ENCODE measurements around the gene ATP6V0A1.
A peak's percentile ranks its signal among the peaks of the same experiment; 100 is the strongest.

Gene ATP6V0A1

DNA sequence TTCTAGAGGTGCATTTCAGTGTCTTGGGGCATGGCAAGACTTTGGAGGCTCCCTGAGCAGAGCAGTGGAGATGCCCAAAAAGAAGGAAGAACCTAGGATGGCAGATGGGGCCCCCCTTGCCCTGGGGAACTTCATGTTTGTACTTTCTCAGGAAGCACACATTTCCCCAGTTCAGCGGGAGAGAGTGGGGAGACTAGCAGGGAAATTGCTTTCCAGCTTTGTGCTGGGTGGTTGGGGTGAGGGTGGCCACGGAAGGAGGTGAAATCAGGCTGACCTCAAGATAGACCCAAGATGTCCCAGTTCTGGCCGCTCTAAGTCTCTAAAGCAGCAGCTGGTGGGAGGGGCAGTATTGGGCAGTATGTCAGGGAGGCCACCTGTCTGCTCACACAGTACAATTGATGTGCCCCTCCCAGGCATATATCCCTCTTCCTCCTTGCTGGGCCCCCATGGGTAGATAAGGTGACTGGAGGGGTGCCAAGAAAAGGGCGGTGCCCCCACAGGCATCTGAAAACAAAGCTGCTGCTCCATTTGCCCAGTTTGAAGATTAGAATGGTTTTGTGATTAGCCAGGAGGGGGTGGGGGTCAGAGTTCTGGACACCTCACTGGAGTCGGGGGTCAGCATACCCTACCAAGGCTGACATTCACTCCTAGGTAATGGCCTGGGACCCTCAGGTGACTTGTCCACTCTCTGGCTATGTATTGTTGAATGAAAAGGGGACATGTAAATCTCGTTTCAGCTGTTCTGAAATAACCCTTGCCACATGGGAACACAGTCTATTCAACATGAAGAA is 60.3 kb downstream of the ATP6V0A1 start:
- no peak for DNase-seq (ENCODE audit: low read depth in 1 of 2, low spot score in 1 of 2)

DNA sequence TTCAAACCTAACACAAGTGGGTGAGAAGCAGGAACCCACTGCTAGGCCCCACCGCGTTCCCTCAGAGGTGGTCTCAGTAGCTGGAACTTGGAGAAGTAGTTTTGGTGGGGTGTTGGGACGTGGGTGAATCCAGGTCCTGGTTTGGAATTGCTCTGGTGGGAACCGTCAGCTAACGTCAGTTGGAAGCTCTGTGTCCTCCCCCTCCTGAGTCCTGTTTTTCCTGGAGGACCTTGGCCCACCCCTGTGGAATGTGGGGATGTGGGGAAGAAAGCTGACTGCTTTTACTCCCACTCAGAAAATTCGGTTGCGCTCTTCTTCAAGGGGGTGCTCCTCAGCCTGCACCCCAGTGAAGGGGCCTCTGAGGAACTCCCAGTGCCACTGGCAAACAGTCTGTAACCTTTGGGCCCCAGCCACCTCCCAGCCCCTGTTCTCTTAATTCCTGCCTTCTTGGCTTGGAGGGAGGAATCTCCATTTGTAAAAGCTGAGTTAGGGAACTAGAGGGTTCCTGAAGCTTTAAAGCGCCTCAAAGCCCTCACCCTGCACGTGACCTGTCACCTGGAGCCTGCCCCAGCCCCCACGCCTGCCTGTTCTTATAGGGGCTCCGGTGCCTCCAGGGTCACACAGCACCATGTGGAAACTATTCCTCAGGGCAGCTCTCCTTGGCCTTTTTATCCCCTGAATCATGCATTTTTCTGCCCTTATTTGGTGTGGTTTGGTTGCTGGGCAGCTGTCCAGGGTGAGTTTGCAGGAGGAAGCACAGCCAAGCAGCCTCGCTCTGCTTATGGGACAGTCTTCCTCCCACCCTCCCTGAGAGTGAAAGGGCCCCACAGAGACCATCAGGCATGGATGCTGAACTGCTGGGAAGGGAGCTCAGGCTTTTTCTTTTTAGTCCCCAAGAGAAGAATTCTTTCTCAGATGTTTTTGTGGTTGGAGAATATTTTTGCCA is 61.1 kb downstream of the ATP6V0A1 start:
- DNase-seq (ENCODE audit: low read depth in 1 of 2, low spot score in 1 of 2): no peak

DNA sequence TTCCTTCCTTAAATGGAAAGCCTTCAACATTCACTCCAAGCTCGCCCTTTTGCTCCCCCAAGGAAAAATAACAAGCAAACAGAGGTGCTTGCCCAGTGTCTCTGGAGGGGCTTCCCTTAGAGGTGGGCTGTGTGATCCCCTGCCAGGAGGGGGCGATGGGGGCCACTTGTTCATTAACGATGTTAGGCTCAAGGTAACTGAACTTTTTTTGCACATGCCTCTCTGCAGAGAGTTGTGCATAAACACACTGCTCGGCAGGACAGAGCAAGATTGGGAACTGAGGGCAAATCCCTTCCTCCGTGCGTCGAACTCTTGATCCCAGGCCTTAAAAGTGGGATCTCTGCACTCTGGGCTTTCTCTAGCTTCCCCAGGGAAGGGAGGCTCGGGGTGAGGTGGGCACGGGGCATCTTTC is 61.9 kb downstream of the ATP6V0A1 start:
- no peak for DNase-seq (ENCODE audit: low read depth in 1 of 2, low spot score in 1 of 2)

DNA sequence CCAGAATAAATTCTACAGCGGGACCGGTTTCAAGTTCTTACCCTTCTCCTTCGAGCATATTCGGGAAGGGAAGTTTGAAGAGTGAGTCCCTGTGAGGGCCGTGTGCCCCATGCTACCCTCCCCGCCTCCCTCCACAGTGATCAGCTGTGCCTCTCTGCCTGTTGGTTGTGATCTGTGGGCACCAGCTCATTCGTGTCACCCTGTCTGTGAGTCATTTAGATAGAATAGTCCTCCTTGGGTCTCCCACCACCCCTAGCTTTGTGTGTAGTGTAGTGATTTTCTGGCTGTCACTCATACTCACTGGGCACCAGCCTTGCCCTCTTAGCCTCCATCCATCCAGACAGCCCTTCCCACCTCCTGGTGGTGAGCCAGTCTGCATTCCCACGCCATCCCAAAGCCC is 62.4 kb downstream of the ATP6V0A1 start:
- no peak for DNase-seq (ENCODE audit: low read depth in 1 of 2, low spot score in 1 of 2)

DNA sequence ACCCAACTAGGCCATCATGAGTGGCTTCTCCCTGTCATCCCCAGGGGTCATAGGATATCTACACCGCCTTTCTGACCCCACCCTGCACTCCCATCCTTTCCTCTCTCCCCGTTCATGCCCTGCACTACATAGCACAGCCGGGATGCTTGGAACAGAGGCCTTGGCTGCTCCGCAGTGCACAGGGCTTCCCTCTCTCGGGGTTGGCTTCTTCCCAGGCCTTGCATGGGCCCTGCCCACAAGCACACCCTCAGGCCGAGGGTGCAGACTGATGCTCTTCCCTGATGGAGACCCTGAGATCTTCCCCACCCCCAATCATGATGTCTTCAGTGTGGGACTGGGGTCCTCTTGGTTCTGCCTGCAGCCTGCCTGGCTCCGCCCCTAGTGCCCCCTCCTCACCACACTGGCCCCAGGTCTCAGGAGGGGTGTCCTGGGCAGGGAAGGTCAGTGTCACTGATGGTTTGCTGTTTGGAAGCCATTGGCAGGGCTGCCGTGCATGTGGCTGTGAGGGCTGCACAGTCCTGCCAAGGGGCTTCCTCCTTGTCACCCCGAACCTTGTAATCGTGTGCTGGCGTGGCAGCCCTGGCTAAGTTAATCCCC is 63.1 kb downstream of the ATP6V0A1 start:
- no peak for DNase-seq (ENCODE audit: low read depth in 1 of 2, low spot score in 1 of 2)

DNA sequence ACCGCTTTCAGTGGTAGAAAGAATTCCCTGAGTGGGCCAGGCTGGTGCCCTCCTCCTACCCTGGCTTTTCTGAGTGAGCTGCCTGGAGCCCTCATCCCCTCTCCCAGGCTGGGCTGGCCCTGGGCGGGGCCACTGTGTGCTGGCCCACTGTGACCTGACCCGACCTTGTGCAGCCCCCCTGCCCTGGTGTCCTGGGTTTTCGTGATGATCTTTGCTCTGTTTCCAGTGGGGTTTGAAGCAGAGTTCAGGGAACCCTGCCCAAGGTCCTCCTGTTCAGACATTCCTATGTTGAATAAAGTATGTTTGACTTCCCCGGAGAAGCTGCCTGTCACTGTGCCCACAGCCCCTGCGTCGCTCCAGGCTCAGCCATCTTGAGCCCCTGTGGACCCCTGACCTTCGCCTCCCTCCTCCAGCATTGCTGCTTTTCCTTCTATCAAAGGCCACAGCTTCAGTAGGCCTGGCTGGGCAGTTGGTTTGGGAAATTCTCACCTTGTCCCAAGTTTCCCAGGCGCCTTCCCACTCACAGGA is 63.6 kb downstream of the ATP6V0A1 start:
- no peak for DNase-seq (ENCODE audit: low read depth in 1 of 2, low spot score in 1 of 2)

DNA sequence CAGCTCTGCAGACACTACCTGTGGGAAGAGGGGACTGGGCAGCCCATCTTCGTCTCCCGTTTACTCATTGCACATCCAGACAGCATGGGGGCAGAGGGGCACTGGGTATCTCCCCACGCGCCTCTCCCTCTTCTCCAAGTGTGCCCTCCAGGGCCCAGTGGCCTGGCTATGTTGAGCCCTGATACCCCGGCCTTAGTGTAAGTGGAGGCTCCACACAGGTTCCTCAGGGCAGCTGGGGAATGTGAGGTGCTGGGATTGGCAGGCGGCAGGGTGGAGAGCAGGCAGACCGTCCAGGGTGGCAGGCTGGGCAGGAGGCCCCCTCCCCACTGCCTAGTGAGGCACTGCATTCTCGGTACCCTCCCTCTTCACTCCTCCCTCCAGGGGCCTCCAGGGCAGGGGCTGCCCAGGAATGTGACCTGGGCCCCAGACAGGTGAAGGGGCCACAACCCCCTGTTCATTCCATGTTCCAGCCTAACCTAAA is 64.2 kb downstream of the ATP6V0A1 start:
- no peak for DNase-seq (ENCODE audit: low read depth in 1 of 2, low spot score in 1 of 2)

DNA sequence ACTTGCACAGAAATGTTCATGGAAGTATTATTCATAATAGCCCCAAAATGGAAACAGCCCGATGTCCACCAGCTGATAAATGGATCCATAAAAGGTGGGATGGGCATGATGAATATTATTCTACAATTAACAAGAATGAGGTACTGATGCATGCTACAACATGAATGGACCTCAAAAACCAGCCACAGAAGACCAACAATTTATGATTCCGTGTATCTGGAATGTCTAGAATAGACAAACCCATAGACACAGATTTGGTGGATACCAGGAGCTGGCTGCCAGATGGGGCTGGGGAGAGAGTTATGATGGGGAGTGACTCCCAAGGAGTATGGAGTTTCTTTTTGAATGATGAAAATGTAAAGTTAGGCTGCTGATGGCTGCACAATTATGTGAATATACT is 66.5 kb downstream of the ATP6V0A1 start:
- DNase-seq (ENCODE audit: low read depth in 1 of 2, low spot score in 1 of 2): no peak

DNA sequence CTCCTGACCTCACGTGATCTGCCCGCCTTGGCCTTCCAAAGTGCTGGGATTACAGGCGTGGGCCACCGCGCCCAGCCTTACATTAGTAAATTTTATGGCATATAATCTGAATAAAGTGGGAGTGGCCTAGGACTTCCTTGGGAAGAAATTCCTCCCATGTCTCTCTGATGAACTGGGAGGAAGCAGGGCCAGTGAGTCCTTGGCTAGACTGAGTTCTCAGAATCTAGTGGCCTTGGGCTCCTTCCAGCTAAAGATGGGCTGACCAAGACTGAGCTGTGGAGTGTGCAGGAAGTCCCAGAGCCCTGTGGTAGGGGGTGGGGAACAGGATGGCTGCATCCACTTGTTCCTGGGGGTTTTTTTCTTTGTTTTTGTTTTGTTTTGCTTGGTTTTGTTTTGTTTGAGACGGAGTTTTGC is 67.4 kb downstream of the ATP6V0A1 start:
- no peak for DNase-seq (ENCODE audit: low read depth in 1 of 2, low spot score in 1 of 2)

DNA sequence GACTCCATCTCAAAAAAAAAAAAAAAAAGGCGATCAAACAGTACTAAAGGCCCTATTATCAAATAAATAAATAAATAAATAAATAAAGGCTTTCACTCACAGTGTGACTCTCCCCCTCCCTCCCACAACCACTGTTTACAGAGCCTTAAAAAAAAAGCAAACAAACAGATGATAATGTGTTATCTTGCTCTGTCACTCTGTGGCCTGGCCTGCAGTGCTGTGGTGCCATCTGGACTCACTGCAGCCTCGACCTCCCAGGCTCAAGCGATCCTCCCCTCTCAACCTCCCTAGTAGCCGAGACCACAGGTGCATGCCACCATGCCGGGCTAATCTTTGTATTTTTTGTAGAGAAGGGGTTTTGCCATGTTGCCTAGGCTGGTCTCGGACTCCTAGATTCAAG is 69.3 kb downstream of the ATP6V0A1 start:
- DNase-seq (ENCODE audit: low read depth in 1 of 2, low spot score in 1 of 2): no peak

DNA sequence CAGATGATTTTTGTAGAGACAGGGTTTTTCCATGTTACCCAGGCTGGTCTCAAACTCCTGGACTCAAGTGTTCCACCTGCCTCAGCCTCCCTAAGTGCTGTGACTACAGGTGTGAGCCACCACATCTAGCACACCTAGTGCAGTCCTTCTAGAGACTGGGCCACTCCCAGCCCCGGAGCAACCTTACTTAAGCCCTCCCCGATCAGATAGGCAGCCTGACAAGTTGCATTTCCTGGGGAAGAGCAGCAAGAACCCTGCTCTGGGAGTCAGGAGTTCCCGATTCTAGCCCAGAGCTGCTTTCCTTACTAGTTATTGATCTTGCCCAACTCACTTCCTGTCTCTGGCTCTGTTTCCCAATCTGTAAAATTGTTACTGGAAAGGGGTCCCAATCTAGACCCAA is 70.4 kb downstream of the ATP6V0A1 start:
- DNase-seq (ENCODE audit: low read depth in 1 of 2, low spot score in 1 of 2): no peak

DNA sequence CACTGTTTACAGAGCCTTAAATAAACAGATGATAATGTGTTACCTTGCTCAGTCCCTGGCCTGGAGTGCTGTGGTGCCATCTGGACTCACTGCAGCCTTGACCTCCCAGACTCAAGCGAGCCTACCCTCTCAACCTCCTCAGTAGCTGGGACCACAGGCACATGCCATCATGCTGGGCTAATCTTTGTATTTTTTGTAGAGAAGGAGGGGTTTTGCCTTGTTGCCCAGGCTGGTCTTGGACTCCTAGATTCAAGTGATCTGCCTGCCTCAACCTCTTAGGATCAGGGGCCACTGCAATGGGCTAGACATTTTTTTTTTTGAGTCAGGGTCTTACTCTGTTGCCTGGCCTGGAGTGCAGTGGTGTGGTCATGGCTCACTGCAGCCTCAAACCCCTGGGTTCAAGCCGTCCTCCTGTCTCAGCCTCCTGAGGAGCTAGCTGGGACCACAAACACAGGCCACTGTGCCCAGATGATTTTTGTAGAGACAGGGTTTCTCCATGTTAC is 72.3 kb downstream of the ATP6V0A1 start:
- DNase-seq (ENCODE audit: low read depth in 1 of 2, low spot score in 1 of 2): no peak

DNA sequence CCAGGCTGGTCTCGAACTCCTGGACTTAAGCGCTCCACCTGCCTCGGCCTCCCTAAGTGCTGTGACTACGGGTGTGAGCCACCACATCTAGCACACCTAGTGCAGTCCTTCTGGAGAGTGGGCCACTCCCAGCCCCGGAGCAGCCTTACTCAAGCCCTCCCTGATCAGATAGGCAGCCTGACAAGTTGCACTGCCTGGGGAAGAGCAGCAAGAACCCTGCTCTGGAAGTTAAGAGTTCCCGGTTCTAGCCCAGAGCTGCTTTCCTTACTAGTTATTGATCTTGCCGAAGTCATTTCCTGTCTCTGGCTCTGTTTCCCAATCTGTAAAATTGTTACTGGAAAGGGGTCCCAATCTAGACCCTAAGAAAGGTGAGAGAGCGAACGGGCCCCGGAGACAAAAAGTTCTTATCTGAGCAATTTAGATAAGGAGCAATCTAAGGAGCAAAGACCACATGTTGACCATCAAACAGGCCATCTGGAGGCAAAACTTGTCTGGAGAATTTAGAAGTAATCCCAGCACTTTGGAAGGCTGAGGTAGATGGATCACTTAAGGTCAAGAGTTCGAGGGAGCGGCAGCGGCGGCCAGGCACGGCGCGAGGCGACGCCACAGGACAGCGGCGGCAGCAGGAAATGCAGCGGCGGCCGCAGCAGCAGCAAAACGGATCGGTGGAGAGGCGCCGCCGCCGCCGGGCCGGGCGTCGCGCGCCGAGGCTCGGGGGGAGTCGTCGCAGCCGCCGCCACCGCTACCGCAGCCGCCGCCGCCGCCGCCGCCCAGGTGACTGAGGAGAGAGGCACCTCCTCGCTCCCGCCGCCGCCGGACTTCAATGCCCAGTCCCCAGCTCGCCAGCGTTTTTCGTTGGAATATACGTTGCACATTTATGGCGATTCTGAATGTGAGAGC is 73.0 kb downstream of the ATP6V0A1 start:
- no peak for DNase-seq (ENCODE audit: low read depth in 1 of 2, low spot score in 1 of 2)

DNA sequence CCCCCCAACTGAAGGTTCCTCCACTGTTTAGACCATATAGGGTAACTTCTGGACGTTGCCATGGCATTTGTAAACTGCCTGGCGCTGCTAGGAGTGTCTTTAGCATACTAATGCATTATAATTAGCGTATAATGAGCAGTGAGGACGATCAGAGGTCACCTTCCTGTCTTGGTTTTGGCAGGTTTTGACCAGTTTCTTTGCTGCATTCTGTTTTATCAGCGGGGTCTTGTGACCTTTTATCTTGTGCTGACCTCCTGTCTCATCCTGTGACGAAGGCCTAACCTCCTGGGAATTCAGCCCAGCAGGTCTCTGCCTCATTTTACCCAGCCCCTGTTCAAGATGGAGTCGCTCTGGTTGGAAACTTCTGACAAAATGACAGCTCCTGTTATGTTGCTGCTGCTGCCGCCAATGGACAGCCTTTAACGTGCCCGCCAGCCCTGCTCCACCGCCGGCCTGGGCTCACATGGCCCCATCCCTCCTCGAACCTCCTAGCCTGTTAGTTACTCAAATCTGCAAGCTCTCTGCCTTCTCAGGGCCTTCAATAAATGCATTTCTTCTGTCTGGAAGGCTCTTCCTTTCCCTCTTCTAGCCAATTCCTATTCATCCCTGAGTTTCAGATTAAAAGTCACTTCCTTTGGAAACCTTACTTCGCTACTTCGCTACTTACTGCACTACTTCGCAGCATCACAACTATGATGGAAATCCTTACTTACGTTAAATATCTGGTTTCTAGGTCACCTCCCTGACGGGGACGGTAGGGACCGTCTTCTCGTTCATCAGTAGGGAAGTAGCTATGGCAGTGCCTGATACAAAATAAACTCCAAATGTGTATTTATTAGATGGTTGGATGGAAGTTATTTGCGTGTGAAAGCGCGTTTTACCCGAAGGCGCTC is 76.7 kb downstream of the ATP6V0A1 start:
- DNase-seq (ENCODE audit: low read depth in 1 of 2, low spot score in 1 of 2): no peak

DNA sequence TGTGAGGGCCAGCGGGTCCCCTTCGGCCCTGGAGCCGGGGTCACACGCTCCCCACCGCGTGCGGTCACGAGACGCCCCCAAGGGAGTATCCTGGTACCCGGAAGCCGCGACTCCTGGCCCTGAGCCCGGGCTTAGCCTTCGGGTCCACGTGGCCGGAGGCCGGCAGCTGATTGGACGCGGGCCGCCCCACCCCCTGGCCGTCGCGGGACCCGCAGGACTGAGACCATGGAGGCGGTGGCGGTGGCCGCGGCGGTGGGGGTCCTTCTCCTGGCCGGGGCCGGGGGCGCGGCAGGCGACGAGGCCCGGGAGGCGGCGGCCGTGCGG is 77.3 kb downstream of the ATP6V0A1 start, which contains the start of gene NAGLU:
Gene NAGLU (plus strand): TSS at position 194 of the 324 bp plus-strand sequence. CDS start 32 bp downstream, at position 226.
- peak; percentile 69 to 70 for DNase-seq (ENCODE audit: low read depth in 1 of 2, low spot score in 1 of 2)

DNA sequence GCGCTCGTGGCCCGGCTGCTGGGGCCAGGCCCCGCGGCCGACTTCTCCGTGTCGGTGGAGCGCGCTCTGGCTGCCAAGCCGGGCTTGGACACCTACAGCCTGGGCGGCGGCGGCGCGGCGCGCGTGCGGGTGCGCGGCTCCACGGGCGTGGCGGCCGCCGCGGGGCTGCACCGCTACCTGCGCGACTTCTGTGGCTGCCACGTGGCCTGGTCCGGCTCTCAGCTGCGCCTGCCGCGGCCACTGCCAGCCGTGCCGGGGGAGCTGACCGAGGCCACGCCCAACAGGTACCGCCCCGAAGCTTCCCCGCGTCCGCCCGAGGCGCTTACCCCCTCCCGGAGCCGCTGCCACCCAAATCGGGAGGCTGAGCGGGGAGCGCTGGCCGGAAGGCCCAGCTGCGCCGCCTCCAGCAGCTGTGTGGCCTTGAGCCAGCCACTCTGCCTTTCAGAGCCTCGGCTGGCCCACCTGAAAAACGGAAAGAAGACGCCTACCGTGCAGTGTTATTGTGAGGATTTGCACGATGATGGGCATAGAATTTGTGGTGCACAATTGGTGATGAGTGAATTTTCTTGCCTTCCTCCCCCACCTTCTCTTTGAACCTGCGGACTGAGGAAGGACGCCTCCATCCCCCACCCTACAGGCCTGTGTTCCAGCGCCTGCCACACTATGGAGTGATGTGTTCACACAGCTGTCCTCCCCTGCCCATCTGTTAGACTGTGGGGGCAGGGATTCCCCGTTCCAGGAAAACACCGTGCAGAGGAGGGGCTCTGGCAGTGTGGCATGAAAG is 77.9 kb downstream of the ATP6V0A1 start:
- peak; percentile 40 to 54 for DNase-seq (ENCODE audit: low read depth in 1 of 2, low spot score in 1 of 2)

DNA sequence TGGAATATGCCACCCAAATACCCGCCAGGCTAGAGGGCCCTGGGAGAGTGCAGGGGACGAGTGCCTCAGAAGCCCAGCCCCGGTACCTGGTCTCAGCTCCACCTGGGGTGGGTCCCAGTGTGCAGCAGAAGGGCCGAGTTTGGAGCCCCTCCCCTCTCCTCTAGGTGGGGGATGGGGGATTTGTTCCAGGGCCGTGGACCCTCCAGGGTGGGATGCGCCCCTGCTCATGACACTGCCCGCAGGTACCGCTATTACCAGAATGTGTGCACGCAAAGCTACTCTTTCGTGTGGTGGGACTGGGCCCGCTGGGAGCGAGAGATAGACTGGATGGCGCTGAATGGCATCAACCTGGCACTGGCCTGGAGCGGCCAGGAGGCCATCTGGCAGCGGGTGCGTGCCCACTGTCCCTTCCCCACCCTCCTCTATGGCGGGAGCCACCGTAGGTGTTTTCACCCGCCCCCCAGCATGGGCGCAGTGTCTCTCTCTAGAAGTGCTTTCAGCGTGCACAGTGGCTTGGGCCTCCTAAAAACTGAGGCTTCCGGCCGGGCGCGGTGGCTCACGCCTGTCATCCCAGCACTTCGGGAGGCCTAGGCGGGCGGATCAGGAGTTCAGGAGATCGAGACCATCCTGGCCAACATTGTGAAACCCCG is 78.6 kb downstream of the ATP6V0A1 start:
- DNase-seq (ENCODE audit: low read depth in 1 of 2, low spot score in 1 of 2): no peak

All from activated CD4-positive, alpha-beta T cell treated with anti-CD3 and anti-CD28 coated beads, Interleukin-2, amount 50 U/mL, for 24 hours (primary cell).